GM13977 (cell line): ENCODE measurements around the gene SUGT1.
"Not testable (repeated sequence)": the region's sequence is repeated elsewhere in the genome, so short reads cannot be mapped to it uniquely, and the experiment has no call there.

Source experiments
- DNase-seq: peaks from one replicate; pipeline ENCODE4 v3.0.0; 2012; ENCODE audit warnings: low spot score
- CTCF ChIP-seq: IDR thresholded peaks from 2 replicates; pipeline ENCODE4 v1.5.1; 2012; ENCODE audit warnings: mild to moderate bottlenecking, control low read depth; ENCODE audit not compliant: insufficient read depth; ENCODE audit errors: extremely low read depth, missing control alignments
- in situ Hi-C: fragments of 300-500 bp; cut with MboI; formaldehyde crosslinking; loops from one replicate; pipeline ENCODE4 v1.12.0; 2022; ENCODE audit warnings: low sequenced_read_pairs, low pct_unique_long_range_greater_than_20kb, mixed read lengths, inconsistent platforms; ENCODE audit not compliant: unreplicated experiment

SUGT1 gene

GRCh38 chr13:52617070-52618060 lies 35.3 kb upstream of the SUGT1 start:
- no peak for TF ChIP-seq CTCF
- peak; percentile 79 for DNase-seq
- in situ Hi-C loops, result no loop called here

- DNase-seq, in situ Hi-C loops: not testable (repeated sequence)
These were observed 21.4 kb upstream of the SUGT1 start for GRCh38 chr13:52631083-52631690.

- TF ChIP-seq CTCF, result no peak
- no peak for DNase-seq
- in situ Hi-C loops, result no loop called here
These were observed 13.8 kb upstream of the SUGT1 start for GRCh38 chr13:52638666-52639328.

GRCh38 chr13:52642131-52642530 lies 10.5 kb upstream of the SUGT1 start, which contains the start of gene HNRNPA1L2:
Gene HNRNPA1L2 (plus strand): TSS chr13:52642431. CDS start chr13:52642493, 62 bp downstream.
- DNase-seq, result no peak
- no peak for TF ChIP-seq CTCF
- in situ Hi-C loops, result no loop called here

GRCh38 chr13:52644108-52644507 lies 8.5 kb upstream of the SUGT1 start:
- DNase-seq, result no peak
- TF ChIP-seq CTCF, result no peak
- in situ Hi-C loops, result no loop called here

GRCh38 chr13:52646967-52647366 lies 5.7 kb upstream of the SUGT1 start:
- in situ Hi-C loops, result no loop called here
- DNase-seq, result no peak
- no peak for TF ChIP-seq CTCF
